Stimulated activated CD8-positive, alpha-beta memory T cell treated with anti-CD3 and anti-CD28 coated beads, Interleukin-7, amount 100 ng/mL, for 4 hours (primary cell): ENCODE measurements around the gene C3AR1.
A peak's percentile ranks its signal among the peaks of the same experiment; 100 is the strongest.
"Not testable (repeated sequence)": the region's sequence is repeated elsewhere in the genome, so short reads cannot be mapped to it uniquely, and the experiment has no call there.

Experiments
- DNase-seq, 2 donors: peaks; one replicate each; pipeline ENCODE4 v3.0.0-alpha.2; 2020; ENCODE audit warnings: low read depth in 2 of 2

Gene C3AR1

DNA sequence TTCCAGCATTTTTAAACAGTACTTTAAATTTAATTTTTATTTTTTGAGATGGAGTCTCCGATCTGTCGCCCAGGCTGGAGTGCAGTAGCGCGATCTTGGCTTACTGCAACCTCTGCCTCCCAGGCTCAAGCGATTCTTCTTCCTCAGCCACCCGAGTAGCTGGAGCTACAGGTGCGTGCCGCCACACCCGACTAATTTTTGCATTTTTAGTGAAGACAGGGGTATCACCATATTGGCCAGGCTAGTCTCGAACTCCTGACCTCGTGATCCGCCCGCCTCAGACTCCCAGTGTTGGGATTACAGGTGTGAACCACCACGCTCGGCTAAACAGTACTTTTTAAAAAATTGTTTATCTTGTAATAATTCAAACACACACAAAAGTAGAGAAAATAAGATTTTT is 37.9 kb downstream of the C3AR1 start:
- no peak for DNase-seq

DNA sequence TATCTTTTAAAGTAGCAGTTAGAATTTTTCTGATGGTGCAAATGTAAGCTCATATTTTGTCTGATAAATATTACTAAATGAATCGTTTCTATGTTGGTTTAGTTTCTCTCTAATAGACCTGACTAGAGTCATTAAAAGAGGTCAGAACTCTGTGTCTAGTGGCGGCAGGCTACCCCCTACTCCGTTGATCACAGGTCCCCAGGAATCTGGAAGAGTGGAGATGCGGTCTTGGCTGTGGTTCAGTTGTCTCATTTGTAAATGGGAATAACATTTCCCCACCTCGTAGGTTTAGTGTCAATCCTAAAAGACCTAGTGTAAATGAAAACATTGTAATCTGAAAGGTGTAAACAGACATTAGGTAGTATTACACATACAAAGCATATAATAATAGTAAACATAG is 38.3 kb downstream of the C3AR1 start:
- DNase-seq: no peak

DNA sequence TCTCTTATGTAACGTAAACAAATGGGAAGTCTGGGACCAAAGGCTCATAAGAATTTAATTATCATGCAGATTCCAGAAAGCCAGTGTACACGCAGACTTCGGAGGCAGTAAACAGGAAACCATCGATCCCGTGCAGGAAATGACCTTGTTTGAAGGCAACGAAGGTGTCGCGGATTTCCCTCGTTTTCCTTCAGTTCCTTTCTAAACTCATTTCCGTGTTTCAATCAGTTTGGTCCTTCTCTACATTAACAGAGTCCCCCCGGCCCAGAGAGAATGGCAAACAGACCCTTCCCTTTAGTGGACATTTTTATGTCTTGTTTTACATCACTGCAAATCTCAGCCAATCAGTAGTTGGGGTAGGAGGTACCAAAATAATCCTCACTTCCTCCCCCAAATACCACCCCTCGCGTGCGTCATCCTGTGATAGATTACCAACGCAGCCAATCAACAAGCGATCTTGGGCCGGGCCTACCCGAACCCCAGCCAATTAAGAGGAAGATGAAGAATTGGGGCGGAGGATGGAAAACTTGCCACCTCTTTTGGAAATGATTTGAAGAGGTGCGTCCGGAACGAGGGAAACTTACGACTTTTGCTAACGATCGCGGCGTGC is 39.8 kb downstream of the C3AR1 start:
- peak; percentile 90 to 98 for DNase-seq

DNA sequence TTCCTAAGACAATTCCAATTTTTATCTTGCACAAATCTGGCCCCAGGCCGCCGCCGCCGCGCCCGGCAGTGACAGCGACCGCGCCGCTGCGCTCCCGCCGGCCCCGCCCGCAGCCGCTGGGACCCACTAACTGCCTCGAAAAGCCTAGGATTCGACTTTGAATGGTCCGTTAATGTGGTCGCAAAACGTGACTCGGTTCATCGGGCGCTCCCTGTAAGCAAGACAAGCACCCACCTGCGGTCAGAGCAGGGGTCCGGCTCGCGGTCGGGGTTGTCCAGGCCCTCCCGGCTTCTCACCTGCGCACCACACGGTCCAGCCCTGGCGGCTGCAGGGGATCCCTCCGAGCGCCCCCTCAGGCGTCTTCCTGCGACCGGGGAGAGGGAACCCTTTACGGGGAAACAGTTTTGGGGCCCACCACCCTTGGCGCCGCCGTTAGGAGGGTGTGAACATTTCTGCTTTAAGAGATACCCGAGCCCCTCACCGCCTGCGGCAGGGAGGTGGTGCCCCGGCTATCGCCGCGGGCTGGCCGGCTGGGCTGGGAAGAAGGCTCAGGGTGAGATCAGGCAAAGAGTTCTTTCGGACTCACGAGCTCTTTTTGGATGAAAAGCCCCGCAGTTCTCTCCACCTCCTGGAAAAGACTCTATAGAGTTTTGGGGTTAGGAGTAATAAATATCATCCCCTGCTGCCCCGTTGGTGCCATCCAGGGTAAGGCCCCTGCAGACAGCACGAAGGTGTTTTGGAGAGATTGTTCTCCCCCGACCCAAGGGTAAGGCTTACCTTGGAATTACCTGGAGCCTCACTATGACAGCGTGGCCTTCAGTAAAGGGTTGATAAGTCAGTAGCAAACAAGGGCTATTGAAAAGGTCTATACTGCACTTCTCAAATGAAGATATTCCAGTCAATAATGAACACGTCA is 47.2 kb downstream of the C3AR1 start:
- DNase-seq: no peak

DNA sequence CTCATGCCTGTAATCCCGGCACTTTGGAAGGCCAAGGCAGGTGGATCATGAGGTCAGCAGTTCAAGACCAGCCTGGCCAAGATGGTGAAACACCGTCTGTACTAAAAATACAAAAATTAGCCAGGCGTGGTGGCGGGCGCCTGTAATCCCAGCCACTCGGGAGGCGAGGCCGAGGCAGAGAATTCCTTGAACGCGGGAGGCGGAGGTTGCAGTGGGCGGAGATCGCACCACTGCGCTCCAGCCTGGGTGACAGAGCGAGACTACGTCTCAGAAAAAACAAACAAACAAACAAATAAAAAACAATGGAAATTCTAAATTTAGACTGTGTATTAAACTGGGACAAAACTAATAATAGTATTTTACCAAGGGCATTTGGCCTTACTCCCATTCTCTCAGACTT is 47.9 kb downstream of the C3AR1 start:
- not testable (repeated sequence) for DNase-seq

DNA sequence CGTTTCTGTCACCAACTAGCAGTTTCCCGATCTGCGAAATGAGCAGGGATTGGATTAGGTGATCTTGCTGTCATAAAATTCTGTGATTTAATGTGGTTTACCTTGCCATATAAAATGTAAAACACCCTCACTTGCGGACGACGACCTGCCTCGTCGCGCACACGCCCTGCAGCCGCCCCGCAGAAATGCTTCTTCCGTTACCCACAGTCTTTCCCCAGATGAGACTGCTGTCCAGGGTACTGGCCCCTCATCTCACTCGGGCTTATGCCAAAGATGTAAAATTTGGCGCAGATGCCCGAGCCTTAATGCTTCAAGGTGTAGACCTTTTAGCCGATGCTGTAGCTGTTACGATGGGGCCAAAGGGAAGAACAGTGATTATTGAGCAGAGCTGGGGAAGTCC is 51.3 kb downstream of the C3AR1 start:
- no peak for DNase-seq

DNA sequence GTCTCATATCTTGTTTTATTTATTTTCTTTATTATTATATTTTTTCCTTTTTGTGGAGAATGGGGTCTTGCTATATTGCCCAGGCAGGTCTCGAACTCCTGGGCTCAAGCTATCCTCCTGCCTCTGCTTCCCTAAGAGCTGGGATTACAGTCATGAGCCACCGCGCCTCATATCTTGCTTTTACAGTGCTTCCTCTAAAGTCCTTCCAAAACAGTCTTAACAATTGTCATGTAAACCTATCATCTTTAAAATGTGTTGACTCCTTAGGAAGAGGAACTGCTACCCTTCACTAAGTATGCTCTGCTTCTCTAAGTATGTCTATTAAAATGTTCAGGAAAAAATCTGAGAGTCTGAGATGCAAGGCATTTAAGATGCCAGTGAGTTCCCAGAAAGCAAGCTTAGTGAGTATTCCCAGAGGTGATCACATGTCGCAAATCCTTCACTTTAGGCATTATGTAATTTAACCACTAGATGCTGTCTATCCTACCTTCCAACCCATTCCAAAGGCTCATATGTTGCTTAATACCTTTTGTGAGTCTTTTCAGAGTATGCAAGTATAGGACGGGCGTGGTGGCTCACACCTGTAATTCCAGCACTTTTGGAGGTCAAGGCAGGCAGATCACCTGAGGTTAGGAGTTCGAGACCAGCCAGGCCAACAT is 53.4 kb downstream of the C3AR1 start:
- no peak for DNase-seq

DNA sequence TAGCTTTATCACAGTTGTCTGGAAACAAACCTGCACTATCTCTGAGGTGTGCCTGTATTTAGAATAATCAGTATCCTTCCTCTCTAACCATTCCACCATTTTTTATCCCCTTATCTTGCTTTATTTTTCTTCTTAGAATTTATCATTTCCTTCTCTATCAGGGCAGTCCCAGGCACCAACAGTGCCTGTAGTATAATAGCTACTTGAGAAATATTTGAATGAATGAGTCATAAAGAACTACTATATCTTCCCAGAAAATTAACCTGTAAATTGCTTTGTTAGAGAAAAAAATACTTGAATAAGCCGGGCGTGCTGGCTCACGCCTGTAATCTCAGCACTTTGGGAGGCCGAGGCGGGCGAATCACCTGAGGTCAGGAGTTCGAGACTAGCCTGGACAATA is 54.8 kb downstream of the C3AR1 start:
- DNase-seq: no peak
